GM10248 (cell line): ENCODE results near the gene CDC37.

Source experiments
- CTCF ChIA-PET: fragments of 300-600 bp; sonication (Branson Sonifier 250); formaldehyde crosslinking; extraction: SDS; loops from one replicate; lab custom pipeline; 2021; ENCODE audit warnings: antibody characterized with exemption; lab: Yijun Ruan, JAX
- POLR2A ChIA-PET: fragments of 350-650 bp; sonication (Branson Sonifier 250); formaldehyde crosslinking; extraction: SDS; loops from one replicate; lab custom pipeline; 2020; ENCODE audit warnings: antibody characterized with exemption; lab: Yijun Ruan, JAX
- DNase-seq: peaks from one replicate; pipeline ENCODE4 v3.0.0; 2012; ENCODE audit errors: extremely low spot score
- TF ChIP-seq, protein P1 (sequence below): IDR thresholded peaks from 2 replicates; pipeline ENCODE4 v1.5.1; 2012; ENCODE audit warnings: mild to moderate bottlenecking, low read depth; ENCODE audit errors: extremely low read depth, missing control alignments, control extremely low read depth

The CDC37 gene

GRCh38 chr19:10398819-10399218 is 4.5 kb downstream of the CDC37 start:
- ChIA-PET POLR2A (no interaction called here), CTCF (interaction anchor here (2.4 to 29.5 kb wide), 4 partner anchors 8 to 150 kb away, joined by 6 to 979 read pairs (median 133); partner anchors contain the start of gene PDE4A)
- TF ChIP-seq, protein P1, sequence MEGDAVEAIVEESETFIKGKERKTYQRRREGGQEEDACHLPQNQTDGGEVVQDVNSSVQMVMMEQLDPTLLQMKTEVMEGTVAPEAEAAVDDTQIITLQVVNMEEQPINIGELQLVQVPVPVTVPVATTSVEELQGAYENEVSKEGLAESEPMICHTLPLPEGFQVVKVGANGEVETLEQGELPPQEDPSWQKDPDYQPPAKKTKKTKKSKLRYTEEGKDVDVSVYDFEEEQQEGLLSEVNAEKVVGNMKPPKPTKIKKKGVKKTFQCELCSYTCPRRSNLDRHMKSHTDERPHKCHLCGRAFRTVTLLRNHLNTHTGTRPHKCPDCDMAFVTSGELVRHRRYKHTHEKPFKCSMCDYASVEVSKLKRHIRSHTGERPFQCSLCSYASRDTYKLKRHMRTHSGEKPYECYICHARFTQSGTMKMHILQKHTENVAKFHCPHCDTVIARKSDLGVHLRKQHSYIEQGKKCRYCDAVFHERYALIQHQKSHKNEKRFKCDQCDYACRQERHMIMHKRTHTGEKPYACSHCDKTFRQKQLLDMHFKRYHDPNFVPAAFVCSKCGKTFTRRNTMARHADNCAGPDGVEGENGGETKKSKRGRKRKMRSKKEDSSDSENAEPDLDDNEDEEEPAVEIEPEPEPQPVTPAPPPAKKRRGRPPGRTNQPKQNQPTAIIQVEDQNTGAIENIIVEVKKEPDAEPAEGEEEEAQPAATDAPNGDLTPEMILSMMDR: no peak
- no peak for DNase-seq

DNA sequence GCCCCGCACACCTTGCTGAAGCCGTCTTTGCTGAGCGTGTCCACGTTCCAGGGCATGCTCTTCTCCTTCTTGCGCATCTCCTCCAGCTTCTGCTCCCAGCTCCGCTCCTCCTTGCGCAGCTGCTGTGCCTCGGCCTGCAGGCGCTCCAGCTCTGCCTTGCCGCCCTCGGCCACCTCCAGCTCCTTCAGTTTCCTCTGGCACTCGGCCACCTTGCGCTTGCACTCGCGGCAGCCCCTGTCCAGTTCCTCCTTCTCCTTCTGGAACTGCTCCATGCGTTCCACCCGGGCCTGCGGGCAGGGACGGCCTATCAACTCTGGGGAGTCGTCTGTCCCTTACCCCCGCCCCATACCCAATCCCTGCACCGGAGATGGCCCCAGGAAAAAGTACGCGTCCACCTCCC is 7.4 kb downstream of the CDC37 start:
- CTCF ChIA-PET: interaction anchor here (1.8 to 29.5 kb wide), 3 partner anchors 9 to 137 kb away, joined by 7 to 979 read pairs (median 158); partner anchors contain the start of gene PDE4A
- TF ChIP-seq, protein P1: no peak
- DNase-seq: no peak
- POLR2A ChIA-PET: no interaction called here

DNA sequence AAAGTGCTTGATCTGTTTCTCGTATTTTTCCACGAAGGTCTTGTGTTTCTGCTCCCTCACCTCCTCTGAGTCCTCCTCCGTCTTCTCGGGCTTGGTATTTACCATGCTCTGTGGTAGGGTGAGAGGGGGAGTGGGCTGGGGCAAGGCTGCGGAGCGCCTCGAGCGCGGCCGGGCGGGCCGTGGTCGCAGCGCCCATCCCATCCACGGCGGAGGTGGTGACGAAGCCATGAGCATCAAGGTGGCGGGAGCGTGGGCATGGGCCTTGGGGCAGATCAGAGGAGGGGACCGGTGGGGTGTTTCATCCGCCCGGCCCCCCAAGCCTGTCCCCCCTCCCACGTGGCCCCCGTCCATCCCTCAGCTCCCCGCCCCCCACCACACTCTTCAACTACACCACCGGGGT is 7.9 kb downstream of the CDC37 start:
- no peak for DNase-seq
- TF ChIP-seq, protein P1: no peak
- CTCF ChIA-PET: interaction anchor here (1.2 to 29.5 kb wide), 4 partner anchors 9 to 136 kb away, joined by 3 to 979 read pairs (median 82); partner anchors contain the start of gene PDE4A
- POLR2A ChIA-PET: no interaction called here

GRCh38 chr19:10395003-10395402 is 8.3 kb downstream of the CDC37 start:
- DNase-seq: peak; percentile 5
- CTCF ChIA-PET: interaction anchor here (1.2 to 29.5 kb wide), 4 partner anchors 10 to 136 kb away, joined by 3 to 979 read pairs (median 82); partner anchors contain the start of gene PDE4A
- TF ChIP-seq, protein P1: no peak
- POLR2A ChIA-PET: no interaction called here

- DNase-seq: no peak
- CTCF ChIA-PET: interaction anchor here (1.1 to 29.5 kb wide), 6 partner anchors 8 to 463 kb away, joined by 3 to 979 read pairs (median 86); partner anchors contain the start of genes CDC37, ICAM1 and PDE4A
- TF ChIP-seq, protein P1: no peak
- POLR2A ChIA-PET: interaction anchor here (3.1 kb wide), 1 partner anchor 123 kb away, joined by 20 read pairs; the partner anchor contains the start of gene ICAM1
Observed at GRCh38 chr19:10393137-10393536, 10.2 kb downstream of the CDC37 start.

DNA sequence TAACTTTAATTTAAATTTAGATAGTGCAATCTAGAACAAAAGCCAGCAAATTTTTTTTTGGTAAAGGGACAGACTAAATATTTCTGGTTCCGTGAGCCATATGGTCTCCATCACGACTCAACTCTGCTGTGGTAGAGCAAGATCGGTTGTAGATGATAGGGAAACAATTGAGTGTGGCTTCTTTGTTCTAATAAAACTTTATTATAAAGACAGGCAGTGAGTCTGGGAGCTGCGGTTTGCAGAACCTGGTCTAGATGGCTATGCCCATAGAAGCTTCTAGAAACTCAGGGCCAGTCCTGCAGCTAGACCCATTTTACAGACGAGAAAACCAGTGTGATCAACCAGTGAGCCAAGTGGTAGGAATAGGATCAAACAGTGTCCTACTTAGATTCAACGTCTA is 11.2 kb downstream of the CDC37 start:
- CTCF ChIA-PET: interaction anchor here (0.6 to 29.5 kb wide), 12 partner anchors 9 to 467 kb away, joined by 3 to 979 read pairs (median 6); partner anchors contain the start of genes CDC37, ICAM1 and PDE4A
- DNase-seq: no peak
- TF ChIP-seq, protein P1: no peak
- POLR2A ChIA-PET: interaction anchor here (3.1 kb wide), 1 partner anchor 122 kb away, joined by 20 read pairs; the partner anchor contains the start of gene ICAM1
